ENCODE data around the gene PAK1. TPM values are rescaled to one million over a fixed set of nuclear protein-coding genes. Genes with fewer than 3 reads are reported as not detected.

Gene PAK1
- total and polyA plus RNA-seq, 2 donors (not counting 1 experiment from before 2014, with no cell fraction given), result 11.9 to 23.4 TPM

DNA sequence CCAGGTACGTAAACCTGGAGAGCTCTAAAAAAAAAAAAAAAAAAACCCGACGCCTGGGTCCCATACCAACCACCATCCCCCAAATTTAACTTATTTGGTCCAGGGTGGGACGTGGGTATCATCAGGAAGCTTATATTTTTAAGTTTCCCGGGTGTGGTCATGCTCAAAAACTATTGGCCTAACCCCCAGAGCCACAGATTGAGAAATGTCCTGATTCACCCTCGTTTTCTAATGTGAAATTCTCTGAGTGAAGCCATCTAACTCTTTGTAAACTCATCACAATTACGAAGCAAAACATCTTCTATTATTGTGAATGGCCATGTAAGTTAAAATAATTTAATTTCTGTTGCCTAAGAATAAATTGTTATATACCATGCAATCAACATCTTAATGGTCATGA lies 29.6 kb downstream of the PAK1 start:
- Mint-ChIP-seq H3K9me3 (ENCODE audit: insufficient read depth) (no peaks in the 10 kb centered on the region), H3K4me3 (no peak overlapping the region), H3K27me3 (peaks cover 5% of the 10 kb centered on the region), H3K4me1 (peaks cover 16% of the 10 kb centered on the region), H3K27ac (no peak overlapping the region)
- CTCF ChIA-PET, result no interaction called here
- WGBS (ENCODE audit: insufficient coverage), result no CpG with 5 or more reads among the region's 7 CpGs
- no peaks in the 10 kb centered on the region for H4K20me1 ChIP-seq (ENCODE audit: control insufficient read depth, insufficient read depth, low read length, poor library complexity, severe bottlenecking)
- no peak for TF ChIP-seq EZH2 (IDR thresholded peaks at IDR 0.05; ENCODE audit: borderline replicate concordance, insufficient read depth, low read depth, low read length, poor library complexity, severe bottlenecking)
- TF ChIP-seq, protein P1, sequence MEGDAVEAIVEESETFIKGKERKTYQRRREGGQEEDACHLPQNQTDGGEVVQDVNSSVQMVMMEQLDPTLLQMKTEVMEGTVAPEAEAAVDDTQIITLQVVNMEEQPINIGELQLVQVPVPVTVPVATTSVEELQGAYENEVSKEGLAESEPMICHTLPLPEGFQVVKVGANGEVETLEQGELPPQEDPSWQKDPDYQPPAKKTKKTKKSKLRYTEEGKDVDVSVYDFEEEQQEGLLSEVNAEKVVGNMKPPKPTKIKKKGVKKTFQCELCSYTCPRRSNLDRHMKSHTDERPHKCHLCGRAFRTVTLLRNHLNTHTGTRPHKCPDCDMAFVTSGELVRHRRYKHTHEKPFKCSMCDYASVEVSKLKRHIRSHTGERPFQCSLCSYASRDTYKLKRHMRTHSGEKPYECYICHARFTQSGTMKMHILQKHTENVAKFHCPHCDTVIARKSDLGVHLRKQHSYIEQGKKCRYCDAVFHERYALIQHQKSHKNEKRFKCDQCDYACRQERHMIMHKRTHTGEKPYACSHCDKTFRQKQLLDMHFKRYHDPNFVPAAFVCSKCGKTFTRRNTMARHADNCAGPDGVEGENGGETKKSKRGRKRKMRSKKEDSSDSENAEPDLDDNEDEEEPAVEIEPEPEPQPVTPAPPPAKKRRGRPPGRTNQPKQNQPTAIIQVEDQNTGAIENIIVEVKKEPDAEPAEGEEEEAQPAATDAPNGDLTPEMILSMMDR (IDR thresholded peaks at IDR 0.05), result no peak
- intact Hi-C loops (cut with micrococcal nuclease), result no loop called here
- no peak overlapping the region for H2AFZ ChIP-seq (ENCODE audit: insufficient read depth, low read depth, low read length, poor library complexity, severe bottlenecking)
- no peak overlapping the region for H3K9ac ChIP-seq (ENCODE audit: low read length)
- ATAC-seq (ENCODE audit: low read depth), result no peak
- H3K36me3 ChIP-seq (replicated peaks in 1 of 2; ENCODE audit: control extremely low read depth in 1 of 2, control insufficient read depth in 1 of 2, extremely low read depth in 1 of 2, insufficient read depth in 2 of 2, low read length in 1 of 2), result no peaks in the 10 kb centered on the region
- no peak overlapping the region for H3K4me3 ChIP-seq (ENCODE audit: control extremely low read depth in 1 of 5, extremely low read depth in 1 of 5, insufficient read depth in 1 of 5, low read depth in 2 of 5, low read length in 4 of 5)
- peaks cover 7 to 8% of the 10 kb centered on the region in 2 donors for H3K4me1 ChIP-seq (ENCODE audit: control insufficient read depth in 2 of 2, insufficient read depth in 2 of 2, low read length in 2 of 2)
- no peaks in the 10 kb centered on the region for H3K79me2 ChIP-seq (ENCODE audit: control insufficient read depth, insufficient read depth, low read length)
- no peaks in the 10 kb centered on the region for H3K27me3 ChIP-seq (replicated peaks in 1 of 4; ENCODE audit: control extremely low read depth in 1 of 4, control insufficient read depth in 3 of 4, insufficient read depth in 4 of 4, low read length in 3 of 4)
- no peak for DNase-seq
- POLR2A ChIA-PET, result no interaction called here
- H3K9me3 ChIP-seq (ENCODE audit: control extremely low read depth in 1 of 3, control insufficient read depth in 2 of 3, insufficient read depth in 1 of 3, low read length in 2 of 3), result no peaks in the 10 kb centered on the region
- H3K27ac ChIP-seq (ENCODE audit: low read length in 2 of 2), result no peak overlapping the region
- no peak overlapping the region for H3K4me2 ChIP-seq (replicated peaks; ENCODE audit: low read depth, low read length, poor library complexity, severe bottlenecking)

DNA sequence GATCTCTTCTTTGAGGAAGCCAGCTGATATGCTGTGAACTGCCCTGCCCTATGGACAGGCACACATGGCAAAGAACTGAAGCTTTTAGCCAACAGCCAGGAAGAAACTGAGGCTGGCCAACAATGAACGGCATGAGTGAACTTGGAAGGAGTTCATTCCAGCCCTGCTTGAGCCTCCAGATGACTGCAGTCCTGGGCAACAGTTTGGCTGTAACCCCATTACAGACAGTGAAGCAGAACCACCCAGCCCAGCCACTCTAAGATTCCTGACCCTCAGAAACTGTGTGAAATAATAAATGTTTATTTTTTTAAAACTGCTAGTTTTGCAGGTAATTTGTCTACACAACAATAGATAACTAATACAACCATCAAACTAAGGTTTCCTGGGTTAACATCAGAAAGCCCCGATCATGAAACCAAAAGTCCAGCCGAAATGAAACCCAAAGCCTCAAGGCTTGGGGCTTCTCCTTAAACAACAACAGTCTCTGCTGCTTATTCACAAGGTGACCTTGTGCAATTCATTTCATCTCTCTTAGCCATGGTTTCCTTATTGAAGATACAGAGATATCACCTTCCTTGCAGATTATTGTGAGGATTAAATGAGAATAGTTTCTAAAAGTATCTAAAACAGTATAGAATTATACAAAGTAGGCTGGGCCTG lies 31.4 kb downstream of the PAK1 start:
- H3K9ac ChIP-seq (ENCODE audit: low read length), result no peak overlapping the region

More for the DNA sequence above, 31.4 kb downstream of the PAK1 start:
- H4K20me1 ChIP-seq (ENCODE audit: control insufficient read depth, insufficient read depth, low read length, poor library complexity, severe bottlenecking), result no peaks in the 10 kb centered on the region
- H3K36me3 ChIP-seq (replicated peaks in 1 of 2; ENCODE audit: control extremely low read depth in 1 of 2, control insufficient read depth in 1 of 2, extremely low read depth in 1 of 2, insufficient read depth in 2 of 2, low read length in 1 of 2), result no peaks in the 10 kb centered on the region
- no peak overlapping the region for H3K27ac ChIP-seq (ENCODE audit: low read length in 2 of 2)
- POLR2A ChIA-PET, result no interaction called here
- DNase-seq, result no peak
- no peak for ATAC-seq (ENCODE audit: low read depth)
- Mint-ChIP-seq H3K9me3 (ENCODE audit: insufficient read depth) (no peaks in the 10 kb centered on the region), H3K4me3 (no peak overlapping the region), H3K4me1 (peaks cover 7% of the 10 kb centered on the region), H3K27ac (no peak overlapping the region), H3K27me3 (peaks cover 5% of the 10 kb centered on the region)
- H2AFZ ChIP-seq (ENCODE audit: insufficient read depth, low read depth, low read length, poor library complexity, severe bottlenecking), result no peak overlapping the region
- no peaks in the 10 kb centered on the region for H3K9me3 ChIP-seq (ENCODE audit: control extremely low read depth in 1 of 3, control insufficient read depth in 2 of 3, insufficient read depth in 1 of 3, low read length in 2 of 3)
- H3K4me1 ChIP-seq (ENCODE audit: control insufficient read depth in 2 of 2, insufficient read depth in 2 of 2, low read length in 2 of 2), result peaks cover 3% of the 10 kb centered on the region in 2 donors
- CTCF ChIA-PET, result no interaction called here
- no peak overlapping the region for H3K4me2 ChIP-seq (replicated peaks; ENCODE audit: low read depth, low read length, poor library complexity, severe bottlenecking)
- intact Hi-C loops (cut with micrococcal nuclease), result no loop called here
- H3K4me3 ChIP-seq (ENCODE audit: control extremely low read depth in 1 of 5, extremely low read depth in 1 of 5, insufficient read depth in 1 of 5, low read depth in 2 of 5, low read length in 4 of 5), result no peak overlapping the region
- no peaks in the 10 kb centered on the region for H3K27me3 ChIP-seq (replicated peaks in 1 of 4; ENCODE audit: control extremely low read depth in 1 of 4, control insufficient read depth in 3 of 4, insufficient read depth in 4 of 4, low read length in 3 of 4)
- TF ChIP-seq, protein P1 (IDR thresholded peaks at IDR 0.05), result no peak
- TF ChIP-seq EZH2 (IDR thresholded peaks at IDR 0.05; ENCODE audit: borderline replicate concordance, insufficient read depth, low read depth, low read length, poor library complexity, severe bottlenecking), result no peak
- H3K79me2 ChIP-seq (ENCODE audit: control insufficient read depth, insufficient read depth, low read length), result no peaks in the 10 kb centered on the region
- 80% methylated on average over 2 of the region's 3 CpGs for WGBS (ENCODE audit: insufficient coverage)

Data from B cell (primary cell).